HL-60 (cell line): ENCODE data around the gene CORO6.

Source experiments
- DNase-seq, 2 experiments: peaks; one replicate each; pipeline ENCODE4 v3.0.0-alpha.2; 2010 to 2020; ENCODE audit warnings: low read depth in 1 of 2, low spot score in 1 of 2
- H3K27ac ChIP-seq: fragments of 250-450 bp; sonication (Bioruptor Pico); replicated peaks from 2 replicates; pipeline ENCODE4 v1.5.1; 2020; ENCODE audit warnings: mild to moderate bottlenecking, moderate library complexity
- H3K27me3 ChIP-seq: fragments of 250-450 bp; sonication (Bioruptor Pico); 2 replicates; pipeline ENCODE4 v1.5.1; 2021; ENCODE audit warnings: mild to moderate bottlenecking, moderate library complexity; ENCODE audit not compliant: insufficient read depth, poor library complexity, severe bottlenecking
- H3K4me3 ChIP-seq: replicated peaks from 2 replicates; pipeline ENCODE4 v1.5.1; 2011; ENCODE audit warnings: mild to moderate bottlenecking, control low read depth, low read length; ENCODE audit not compliant: insufficient read depth
- GABPA ChIP-seq: IDR thresholded peaks from 2 replicates; pipeline ENCODE4 v1.6.1; 2012; ENCODE audit warnings: low read depth
- POLR2AphosphoS5 ChIP-seq: IDR thresholded peaks from 2 replicates; pipeline ENCODE4 v1.6.1; 2012; ENCODE audit warnings: low read depth
- SPI1 ChIP-seq: IDR thresholded peaks from 2 replicates; pipeline ENCODE4 v1.6.1; 2012; ENCODE audit warnings: low read depth, mild to moderate bottlenecking, borderline replicate concordance
- TF ChIP-seq, protein P1 (sequence below): IDR thresholded peaks from 2 replicates; pipeline ENCODE4 v1.6.1; 2012; ENCODE audit warnings: low read depth; ENCODE audit not compliant: insufficient replicate concordance
- TF ChIP-seq, protein P2 (sequence below): IDR thresholded peaks from one replicate; pipeline ENCODE4 v1.5.1; 2011; ENCODE audit warnings: low read length, control low read depth, inconsistent platforms; ENCODE audit not compliant: insufficient read depth

The CORO6 gene

DNA sequence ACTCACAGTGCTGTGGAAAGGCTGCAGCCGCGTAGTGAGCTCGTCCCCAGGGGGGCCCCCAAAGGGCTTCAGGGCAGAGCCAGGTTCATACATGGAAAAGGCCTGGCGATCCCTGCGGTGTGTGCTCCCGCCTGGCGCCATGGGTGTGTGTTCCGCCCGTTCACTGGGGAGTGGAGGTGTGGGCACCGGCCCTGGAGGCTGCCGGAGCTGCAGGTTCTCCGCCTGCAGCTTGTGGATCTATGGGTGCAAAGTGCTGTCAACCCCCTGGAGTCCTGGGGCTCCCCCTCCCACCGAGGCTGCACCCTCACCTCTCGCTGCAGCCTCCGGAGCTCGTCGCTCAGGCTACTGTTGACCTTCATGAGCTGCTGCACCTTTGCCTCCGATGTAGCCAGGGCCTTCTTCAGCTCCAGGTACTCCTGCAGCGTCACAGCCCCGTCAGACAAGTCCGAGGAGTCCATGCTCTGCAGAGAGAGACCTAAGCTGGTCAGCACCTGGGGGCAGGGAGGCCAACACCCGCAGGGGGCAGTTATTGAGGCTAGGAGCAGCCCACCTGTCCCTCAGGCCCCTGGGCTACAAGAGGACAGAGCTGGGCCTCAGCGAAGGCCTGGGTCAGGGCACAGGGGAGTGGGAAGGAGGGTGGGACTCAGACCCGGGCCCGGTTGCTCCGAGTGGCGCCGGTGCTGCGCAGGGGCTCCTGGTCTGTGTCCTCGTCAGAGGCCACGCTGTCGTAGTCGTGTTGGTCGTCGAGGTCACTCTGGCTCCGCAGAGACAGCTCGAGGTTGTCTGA lies 46.3 kb downstream of the CORO6 start:
- TF ChIP-seq SPI1 = no peak
- TF ChIP-seq GABPA = no peak
- TF ChIP-seq, protein P1, sequence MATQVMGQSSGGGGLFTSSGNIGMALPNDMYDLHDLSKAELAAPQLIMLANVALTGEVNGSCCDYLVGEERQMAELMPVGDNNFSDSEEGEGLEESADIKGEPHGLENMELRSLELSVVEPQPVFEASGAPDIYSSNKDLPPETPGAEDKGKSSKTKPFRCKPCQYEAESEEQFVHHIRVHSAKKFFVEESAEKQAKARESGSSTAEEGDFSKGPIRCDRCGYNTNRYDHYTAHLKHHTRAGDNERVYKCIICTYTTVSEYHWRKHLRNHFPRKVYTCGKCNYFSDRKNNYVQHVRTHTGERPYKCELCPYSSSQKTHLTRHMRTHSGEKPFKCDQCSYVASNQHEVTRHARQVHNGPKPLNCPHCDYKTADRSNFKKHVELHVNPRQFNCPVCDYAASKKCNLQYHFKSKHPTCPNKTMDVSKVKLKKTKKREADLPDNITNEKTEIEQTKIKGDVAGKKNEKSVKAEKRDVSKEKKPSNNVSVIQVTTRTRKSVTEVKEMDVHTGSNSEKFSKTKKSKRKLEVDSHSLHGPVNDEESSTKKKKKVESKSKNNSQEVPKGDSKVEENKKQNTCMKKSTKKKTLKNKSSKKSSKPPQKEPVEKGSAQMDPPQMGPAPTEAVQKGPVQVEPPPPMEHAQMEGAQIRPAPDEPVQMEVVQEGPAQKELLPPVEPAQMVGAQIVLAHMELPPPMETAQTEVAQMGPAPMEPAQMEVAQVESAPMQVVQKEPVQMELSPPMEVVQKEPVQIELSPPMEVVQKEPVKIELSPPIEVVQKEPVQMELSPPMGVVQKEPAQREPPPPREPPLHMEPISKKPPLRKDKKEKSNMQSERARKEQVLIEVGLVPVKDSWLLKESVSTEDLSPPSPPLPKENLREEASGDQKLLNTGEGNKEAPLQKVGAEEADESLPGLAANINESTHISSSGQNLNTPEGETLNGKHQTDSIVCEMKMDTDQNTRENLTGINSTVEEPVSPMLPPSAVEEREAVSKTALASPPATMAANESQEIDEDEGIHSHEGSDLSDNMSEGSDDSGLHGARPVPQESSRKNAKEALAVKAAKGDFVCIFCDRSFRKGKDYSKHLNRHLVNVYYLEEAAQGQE = no peak
- TF ChIP-seq, protein P2, sequence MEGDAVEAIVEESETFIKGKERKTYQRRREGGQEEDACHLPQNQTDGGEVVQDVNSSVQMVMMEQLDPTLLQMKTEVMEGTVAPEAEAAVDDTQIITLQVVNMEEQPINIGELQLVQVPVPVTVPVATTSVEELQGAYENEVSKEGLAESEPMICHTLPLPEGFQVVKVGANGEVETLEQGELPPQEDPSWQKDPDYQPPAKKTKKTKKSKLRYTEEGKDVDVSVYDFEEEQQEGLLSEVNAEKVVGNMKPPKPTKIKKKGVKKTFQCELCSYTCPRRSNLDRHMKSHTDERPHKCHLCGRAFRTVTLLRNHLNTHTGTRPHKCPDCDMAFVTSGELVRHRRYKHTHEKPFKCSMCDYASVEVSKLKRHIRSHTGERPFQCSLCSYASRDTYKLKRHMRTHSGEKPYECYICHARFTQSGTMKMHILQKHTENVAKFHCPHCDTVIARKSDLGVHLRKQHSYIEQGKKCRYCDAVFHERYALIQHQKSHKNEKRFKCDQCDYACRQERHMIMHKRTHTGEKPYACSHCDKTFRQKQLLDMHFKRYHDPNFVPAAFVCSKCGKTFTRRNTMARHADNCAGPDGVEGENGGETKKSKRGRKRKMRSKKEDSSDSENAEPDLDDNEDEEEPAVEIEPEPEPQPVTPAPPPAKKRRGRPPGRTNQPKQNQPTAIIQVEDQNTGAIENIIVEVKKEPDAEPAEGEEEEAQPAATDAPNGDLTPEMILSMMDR = no peak
- no peak for DNase-seq
- H3K27ac ChIP-seq = no peak overlapping the region
- no peaks in the 10 kb centered on the region for H3K27me3 ChIP-seq
- H3K4me3 ChIP-seq = no peak overlapping the region

DNA sequence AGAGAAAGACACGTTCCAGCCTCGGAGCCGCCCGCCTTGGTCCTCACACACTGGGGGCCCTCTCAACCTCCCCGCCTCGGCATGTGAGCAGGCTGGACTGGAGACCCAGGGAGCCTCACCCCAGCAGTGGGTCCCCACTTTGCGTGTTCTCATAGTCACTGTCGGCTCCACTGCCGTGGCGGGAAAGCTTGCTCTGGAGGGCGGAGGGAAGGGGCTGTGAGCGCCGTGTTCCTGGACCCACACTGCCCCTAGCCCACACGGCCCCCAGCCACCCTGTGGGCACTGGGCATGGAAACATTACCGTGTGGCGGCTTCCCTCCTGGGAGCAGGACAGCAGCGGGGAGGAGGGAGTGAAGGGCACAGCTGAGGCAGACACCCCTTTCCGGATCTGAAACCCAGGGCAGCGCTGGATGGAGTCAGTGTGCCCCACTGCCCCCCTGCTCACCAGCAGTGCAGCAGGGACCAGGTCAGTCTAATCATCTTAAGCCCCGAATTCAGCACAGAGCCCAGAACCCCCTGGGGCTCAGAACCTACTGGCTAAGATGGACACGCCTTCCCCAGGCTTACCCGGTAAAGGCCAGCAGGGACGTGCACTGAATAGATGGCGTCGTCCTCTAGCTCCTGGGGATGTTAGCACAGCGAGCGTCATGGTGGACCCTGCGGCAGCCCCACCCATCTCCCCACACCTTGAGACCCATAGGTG lies 47.0 kb downstream of the CORO6 start:
- DNase-seq = no peak
- TF ChIP-seq, protein P2 = no peak
- no peak for TF ChIP-seq SPI1

DNA sequence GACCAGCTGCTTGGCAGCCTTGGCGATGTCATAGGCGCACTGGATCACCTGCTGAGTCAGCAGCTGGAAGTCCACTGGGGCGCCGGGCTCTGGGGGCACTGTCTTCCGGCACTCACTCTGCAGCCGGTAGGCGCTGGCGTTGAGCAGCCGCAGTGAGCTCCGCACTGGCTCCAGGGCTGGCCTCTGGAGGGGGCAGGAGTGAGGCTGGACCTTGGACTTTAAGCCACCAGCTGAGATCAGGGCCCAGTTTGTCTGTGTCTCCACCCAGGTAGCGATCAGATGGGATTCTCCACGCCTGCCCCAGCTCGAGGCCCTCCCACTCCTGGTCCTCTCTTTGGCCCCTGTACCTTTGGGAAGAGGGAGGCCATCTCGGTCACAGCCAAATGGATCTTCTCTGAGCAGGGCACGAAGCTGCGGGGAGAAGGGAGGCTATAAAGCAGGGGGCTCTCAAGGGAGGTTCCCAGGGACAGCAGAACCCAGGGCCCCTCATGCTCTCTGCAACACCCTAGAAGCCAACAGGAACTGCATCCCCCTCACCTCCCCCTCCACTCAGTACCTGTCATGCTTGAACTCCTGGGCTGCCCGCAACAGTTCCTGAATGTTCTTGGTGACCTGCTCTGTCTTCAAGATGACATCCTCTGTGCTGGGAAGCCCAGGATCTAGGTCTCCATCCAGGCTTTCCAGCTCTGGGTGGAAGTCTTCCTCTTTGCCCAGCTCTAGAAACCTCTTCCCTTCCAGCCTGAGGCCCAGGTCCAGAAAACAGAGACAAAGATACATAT lies 47.8 kb downstream of the CORO6 start:
- no peak for TF ChIP-seq GABPA
- H3K27ac ChIP-seq = no peak overlapping the region
- H3K27me3 ChIP-seq = no peaks in the 10 kb centered on the region
- no peak overlapping the region for H3K4me3 ChIP-seq
- no peak for DNase-seq

More for the DNA sequence above, 47.0 kb downstream of the CORO6 start:
- Histone ChIP-seq H3K4me3 (no peak overlapping the region), H3K27ac (no peak overlapping the region), H3K27me3 (no peaks in the 10 kb centered on the region)

DNA sequence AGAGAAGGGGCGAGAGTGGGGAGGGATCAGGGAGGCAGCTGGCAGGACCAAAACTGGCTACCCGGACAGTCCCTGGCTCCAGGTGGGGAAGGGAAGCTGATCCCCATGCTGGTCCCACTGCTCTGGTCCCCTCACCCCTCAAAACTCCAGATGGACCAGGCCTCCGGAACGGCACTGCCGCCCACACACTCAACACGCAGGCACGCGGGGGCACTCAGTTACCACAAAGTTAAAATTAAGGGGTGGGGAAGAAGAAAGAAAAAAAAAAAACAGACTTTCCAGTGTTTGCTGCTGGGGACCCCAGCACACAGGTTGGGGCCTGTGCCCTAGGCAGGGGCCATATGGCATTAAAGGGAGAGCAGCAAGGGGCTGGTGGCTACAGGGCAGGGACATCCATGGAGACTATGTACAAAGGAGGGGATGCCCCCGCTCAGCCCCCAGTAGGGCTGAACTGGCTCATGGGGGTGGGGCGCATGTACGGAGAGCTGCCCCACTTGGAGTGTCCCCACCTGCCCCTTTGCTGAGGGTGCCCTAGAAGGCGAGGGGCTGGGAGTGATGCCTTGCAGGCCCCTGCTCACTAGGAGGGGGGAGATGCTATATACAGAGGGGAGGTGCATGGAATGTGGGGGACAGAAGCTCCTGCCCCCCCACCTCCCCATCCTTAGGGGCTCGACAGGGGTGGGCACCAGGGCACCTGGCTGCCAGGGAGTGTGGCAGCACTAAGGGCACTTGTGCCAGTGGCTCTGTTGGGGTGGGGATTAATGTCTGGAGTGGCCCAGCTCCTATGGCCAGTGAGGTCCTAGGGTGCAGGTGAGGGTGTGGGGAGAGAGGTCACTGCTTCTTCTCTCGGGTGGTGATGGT lies 48.6 kb downstream of the CORO6 start:
- H3K27ac ChIP-seq = no peak overlapping the region
- TF ChIP-seq SPI1 (no peak), GABPA (no peak), POLR2AphosphoS5 (no peak)
- TF ChIP-seq, protein P1 = no peak
- TF ChIP-seq, protein P2 = no peak
- no peak for DNase-seq
- no peak overlapping the region for H3K4me3 ChIP-seq
- no peaks in the 10 kb centered on the region for H3K27me3 ChIP-seq
